HepG2 (cell line): ENCODE results near the gene TMEM158.

ENCODE experiments used
- CHD2 ChIP-seq: IDR thresholded peaks from 2 replicates; pipeline ENCODE4 v1.6.1; 2011; ENCODE audit warnings: low read depth, low read length, improper control_type of control experiment
- POLR2AphosphoS2 ChIP-seq: IDR thresholded peaks from 2 replicates; pipeline ENCODE4 v1.6.1; 2011; ENCODE audit warnings: low read depth, low read length, improper control_type of control experiment
- TF ChIP-seq, protein P1 (sequence below): sonication (generic); formaldehyde crosslinking; IDR thresholded peaks from 2 replicates; pipeline ENCODE4 v1.5.0; 2020; ENCODE audit warnings: mild to moderate bottlenecking, missing genetic modification reagents, moderate library complexity

DNA sequence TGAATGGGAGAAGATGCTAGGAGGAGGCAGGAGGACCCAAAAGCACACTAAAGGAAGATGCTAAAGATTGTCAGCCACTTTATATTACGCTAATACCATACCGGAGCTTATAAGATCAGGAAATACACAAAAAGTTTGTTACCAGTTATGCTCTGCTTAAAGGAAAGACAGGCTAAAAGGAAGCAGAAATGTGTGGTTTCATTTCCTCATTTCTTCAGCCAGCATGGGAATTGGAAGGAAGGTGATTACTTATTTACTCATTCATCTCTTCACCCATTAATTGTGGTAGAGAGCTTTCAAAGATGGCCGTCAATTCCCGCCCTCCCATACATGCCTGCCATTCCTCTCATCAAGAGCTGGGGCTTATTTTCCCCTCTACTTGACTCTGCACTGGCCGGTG, 26.7 kb upstream of the TMEM158 start:
- TF ChIP-seq CHD2, result no peak
- TF ChIP-seq POLR2AphosphoS2, result no peak
- TF ChIP-seq, protein P1, sequence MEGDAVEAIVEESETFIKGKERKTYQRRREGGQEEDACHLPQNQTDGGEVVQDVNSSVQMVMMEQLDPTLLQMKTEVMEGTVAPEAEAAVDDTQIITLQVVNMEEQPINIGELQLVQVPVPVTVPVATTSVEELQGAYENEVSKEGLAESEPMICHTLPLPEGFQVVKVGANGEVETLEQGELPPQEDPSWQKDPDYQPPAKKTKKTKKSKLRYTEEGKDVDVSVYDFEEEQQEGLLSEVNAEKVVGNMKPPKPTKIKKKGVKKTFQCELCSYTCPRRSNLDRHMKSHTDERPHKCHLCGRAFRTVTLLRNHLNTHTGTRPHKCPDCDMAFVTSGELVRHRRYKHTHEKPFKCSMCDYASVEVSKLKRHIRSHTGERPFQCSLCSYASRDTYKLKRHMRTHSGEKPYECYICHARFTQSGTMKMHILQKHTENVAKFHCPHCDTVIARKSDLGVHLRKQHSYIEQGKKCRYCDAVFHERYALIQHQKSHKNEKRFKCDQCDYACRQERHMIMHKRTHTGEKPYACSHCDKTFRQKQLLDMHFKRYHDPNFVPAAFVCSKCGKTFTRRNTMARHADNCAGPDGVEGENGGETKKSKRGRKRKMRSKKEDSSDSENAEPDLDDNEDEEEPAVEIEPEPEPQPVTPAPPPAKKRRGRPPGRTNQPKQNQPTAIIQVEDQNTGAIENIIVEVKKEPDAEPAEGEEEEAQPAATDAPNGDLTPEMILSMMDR (CRISPR knock-in tag), result no peak
